PC-3 (cell line): ENCODE measurements around the gene CKAP4.

Experiments
- CTCF ChIP-seq: fragments of 300-600 bp; sonication (generic); conservative IDR thresholded peaks from 2 replicates; pipeline ENCODE4 v1.5.1; 2017; ENCODE audit warnings: antibody characterized with exemption, low read depth, mild to moderate bottlenecking, low read length
- EZH2 ChIP-seq: fragments of 300-600 bp; sonication (generic); IDR thresholded peaks from one replicate; pipeline ENCODE4 v1.6.1; 2017; ENCODE audit warnings: antibody characterized with exemption, mild to moderate bottlenecking, low read length; ENCODE audit not compliant: unreplicated experiment
- EZH2phosphoT487 ChIP-seq: fragments of 300-600 bp; sonication (generic); IDR thresholded peaks from 2 replicates; pipeline ENCODE4 v1.6.1; 2018; ENCODE audit warnings: mild to moderate bottlenecking, antibody characterized with exemption, low read length, borderline replicate concordance

GRCh38 chr12:106275458-106275857 is 27.6 kb upstream of the CKAP4 start:
- TF ChIP-seq EZH2 (no peak), CTCF (no peak), EZH2phosphoT487 (no peak)
